ENCODE data around the gene BPIFA2. TPM values are rescaled to one million over a fixed set of nuclear protein-coding genes. Genes with fewer than 3 reads are reported as not detected.
A peak's percentile ranks its signal among the peaks of the same experiment; 100 is the strongest.

Gene BPIFA2
- polyA plus RNA-seq, 2 of the 4 experiments (the other 2 are of a cell fraction): 0.16 TPM; not detected in 1

- DNase-seq (ENCODE audit: low read depth in 1 of 2, low spot score in 1 of 2) (no peak), ATAC-seq (no peak), FAIRE-seq (no peak)
- 24% methylated on average over 3 of the region's 3 CpGs for WGBS (ENCODE audit: missing lambda C conversion rate)
- no peaks in the 10 kb centered on the region for H3K4me1 ChIP-seq
- no peaks in the 10 kb centered on the region for H3K9me3 ChIP-seq
- ChIA-PET CTCF (interaction anchor here (1.0 to 3.7 kb wide), 7 partner anchors 9 to 297 kb away, joined by 3 to 16 read pairs (median 3); no protein-coding TSS in a partner anchor), POLR2A (no interaction called here)
- H3K27ac ChIP-seq: no peak overlapping the region
- H3K4me2 ChIP-seq: no peak overlapping the region
- TF ChIP-seq PBX3 (IDR thresholded peaks at IDR 0.05) (no peak), KDM1A (IDR thresholded peaks at IDR 0.05; ENCODE audit: low read depth) (no peak), ESRRA (IDR thresholded peaks at IDR 0.05; ENCODE audit: borderline replicate concordance, low read length) (no peak), ZSCAN20 (CRISPR knock-in tag; IDR thresholded peaks at IDR 0.05) (no peak), CBX8 (IDR thresholded peaks at IDR 0.05) (no peak), SMC3 (IDR thresholded peaks at IDR 0.05) (no peak), MYC (IDR thresholded peaks at IDR 0.05; ENCODE audit: borderline replicate concordance, low read length) (no peak), MAZ (IDR thresholded peaks at IDR 0.05; ENCODE audit: borderline replicate concordance, low read depth, low read length) (no peak), CTCF (IDR thresholded peaks at IDR 0.05) (no peak), HDAC2 (IDR thresholded peaks at IDR 0.05) (no peak), ZNF302 (CRISPR knock-in tag; IDR thresholded peaks at IDR 0.05) (no peak), JUN (IDR thresholded peaks at IDR 0.05) (no peak), CEBPB (IDR thresholded peaks at IDR 0.05) (no peak), POLR2AphosphoS2 (conservative IDR thresholded peaks at IDR 0.05; ENCODE audit: low read length) (no peak), RARB (CRISPR knock-in tag; IDR thresholded peaks at IDR 0.05) (no peak), EHF (CRISPR knock-in tag; IDR thresholded peaks at IDR 0.05) (no peak), HOXB13 (CRISPR knock-in tag; IDR thresholded peaks at IDR 0.05; ENCODE audit: low read depth) (no peak), FOSB (CRISPR knock-in tag; IDR thresholded peaks at IDR 0.05) (no peak)
- no peak overlapping the region for H3K4me3 ChIP-seq
Observed at GRCh38 chr20:33199026-33199425, 31.1 kb downstream of the BPIFA2 start.

GRCh38 chr20:33202451-33202850, 34.5 kb downstream of the BPIFA2 start:
- ChIA-PET CTCF (interaction anchor here (1.8 kb wide), 1 partner anchor 28 kb away, joined by 6 read pairs; no protein-coding TSS in a partner anchor), POLR2A (no interaction called here)
- TF ChIP-seq USF2 (IDR thresholded peaks at IDR 0.05): no peak
- Histone ChIP-seq H3K27ac (no peak overlapping the region), H3K4me3 (no peak overlapping the region), H3K4me1 (no peaks in the 10 kb centered on the region), H3K4me2 (no peak overlapping the region), H3K9me3 (no peaks in the 10 kb centered on the region)
- no peak for DNase-seq (ENCODE audit: low read depth in 1 of 2, low spot score in 1 of 2)
- FAIRE-seq: no peak
- no peak for ATAC-seq
- 4% methylated on average over 4 of the region's 4 CpGs for WGBS (ENCODE audit: missing lambda C conversion rate)

- ChIA-PET POLR2A (no interaction called here), CTCF (interaction anchor here (0.6 to 1.8 kb wide), 2 partner anchors 27 to 130 kb away, joined by 3 to 6 read pairs; no protein-coding TSS in a partner anchor)
- DNase-seq (ENCODE audit: low read depth in 1 of 2, low spot score in 1 of 2) (no peak), FAIRE-seq (no peak), ATAC-seq (no peak)
- Histone ChIP-seq H3K9me3 (no peaks in the 10 kb centered on the region), H3K4me3 (no peak overlapping the region), H3K27ac (no peak overlapping the region), H3K4me2 (no peak overlapping the region), H3K4me1 (no peaks in the 10 kb centered on the region)
- WGBS (ENCODE audit: missing lambda C conversion rate): 53% methylated on average over 3 of the region's 3 CpGs
- no peak for TF ChIP-seq CBX2 (IDR thresholded peaks at IDR 0.05; ENCODE audit: borderline replicate concordance, low read depth)
- TF ChIP-seq MAFK (IDR thresholded peaks at IDR 0.05; ENCODE audit: partially characterized antibody): peak; percentile 30
Observed at GRCh38 chr20:33203444-33203843, 35.5 kb downstream of the BPIFA2 start.

Data from A549 (cell line).